GM18505 (cell line): ENCODE data around the gene COX11.

Source experiments
- ATAC-seq: cut with Tn5 transposase; IDR thresholded peaks from one replicate; pipeline ENCODE4 v1.9.1; 2021; ENCODE audit not compliant: unreplicated experiment
- POLR2A ChIP-seq: IDR thresholded peaks from 4 replicates; pipeline ENCODE4 v1.6.1; 2011; ENCODE audit warnings: borderline replicate concordance; ENCODE audit not compliant: insufficient read depth, insufficient read length; ENCODE audit errors: extremely low read depth

The COX11 gene, protein sequence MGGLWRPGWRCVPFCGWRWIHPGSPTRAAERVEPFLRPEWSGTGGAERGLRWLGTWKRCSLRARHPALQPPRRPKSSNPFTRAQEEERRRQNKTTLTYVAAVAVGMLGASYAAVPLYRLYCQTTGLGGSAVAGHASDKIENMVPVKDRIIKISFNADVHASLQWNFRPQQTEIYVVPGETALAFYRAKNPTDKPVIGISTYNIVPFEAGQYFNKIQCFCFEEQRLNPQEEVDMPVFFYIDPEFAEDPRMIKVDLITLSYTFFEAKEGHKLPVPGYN

DNA sequence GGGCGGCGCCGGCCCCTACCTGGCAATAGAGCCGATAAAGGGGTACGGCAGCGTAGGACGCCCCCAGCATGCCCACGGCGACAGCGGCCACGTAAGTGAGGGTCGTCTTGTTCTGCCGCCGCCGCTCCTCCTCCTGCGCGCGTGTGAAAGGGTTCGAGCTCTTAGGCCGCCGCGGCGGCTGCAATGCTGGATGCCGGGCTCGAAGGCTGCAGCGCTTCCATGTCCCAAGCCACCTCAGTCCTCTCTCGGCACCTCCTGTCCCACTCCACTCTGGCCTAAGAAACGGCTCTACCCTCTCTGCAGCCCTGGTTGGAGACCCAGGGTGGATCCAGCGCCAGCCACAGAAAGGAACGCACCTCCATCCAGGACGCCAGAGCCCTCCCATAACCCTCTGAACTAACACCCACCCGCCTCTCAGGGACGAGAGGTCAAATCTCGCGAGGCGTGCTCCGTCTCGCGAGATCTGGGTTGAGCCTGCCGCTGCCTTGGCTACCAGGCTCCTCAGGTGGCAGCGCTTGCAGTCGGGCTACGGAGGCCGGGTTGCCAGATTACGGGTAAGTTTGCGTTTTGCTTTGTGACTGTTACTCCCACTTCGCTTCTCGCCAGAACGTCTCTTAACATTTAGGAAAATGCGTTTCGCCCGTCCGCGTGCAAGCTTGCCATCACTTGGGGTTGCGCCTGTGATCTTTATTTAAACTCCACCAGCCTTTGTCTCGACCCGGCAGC, at the start of gene COX11, which contains the start of gene STXBP4:
Gene COX11 (minus strand): TSS at position 393 of the 726 bp plus-strand sequence. CDS start 8 bp downstream, at position 385.
Gene STXBP4 (plus strand): TSS at position 504 of the 726 bp plus-strand sequence. CDS start 17,455 bp downstream, outside the sequence.
- peak; percentile 94 for ATAC-seq
- TF ChIP-seq POLR2A: peak; percentile 94

DNA sequence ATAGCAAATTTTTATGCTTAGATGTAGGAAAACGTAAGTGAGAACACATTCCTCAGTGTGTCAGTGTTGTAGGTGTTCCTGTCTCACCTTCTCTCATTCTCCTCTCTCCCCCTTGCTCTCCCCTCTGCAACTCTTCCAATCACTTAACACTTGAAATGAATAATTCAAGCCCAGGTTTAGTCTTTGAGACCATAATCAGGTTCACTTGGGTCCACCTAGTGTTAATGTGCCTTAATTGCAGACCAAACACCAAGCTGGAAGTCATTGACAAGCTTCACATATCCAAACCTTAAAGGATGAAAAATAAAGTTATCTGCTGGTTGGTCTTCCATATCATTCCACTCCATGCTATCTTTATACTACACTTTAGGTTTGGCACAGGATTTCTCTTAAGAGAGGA, 37.1 kb upstream of the COX11 start:
- no peak for ATAC-seq
- TF ChIP-seq POLR2A: no peak

DNA sequence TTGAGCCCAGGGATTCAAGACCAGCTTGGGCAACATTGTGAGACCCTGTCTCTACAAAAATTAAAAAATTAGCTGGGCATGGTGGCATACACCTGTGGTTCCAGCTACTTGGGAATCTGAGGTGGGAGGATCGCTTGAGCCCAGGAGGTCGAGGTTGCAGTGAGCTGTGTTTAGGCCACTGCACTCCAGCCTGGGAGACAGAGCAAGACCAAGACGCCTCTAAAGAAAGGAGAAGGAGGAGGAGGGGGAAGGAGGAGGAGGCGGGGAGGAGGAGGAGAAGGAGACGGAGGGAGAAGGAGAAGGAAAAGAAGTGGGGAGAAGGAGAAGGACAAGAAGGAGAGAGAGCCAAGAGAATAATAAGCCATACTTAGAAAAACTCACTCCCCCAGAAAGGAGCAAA, 36.0 kb upstream of the COX11 start:
- TF ChIP-seq POLR2A: no peak
- no peak for ATAC-seq

DNA sequence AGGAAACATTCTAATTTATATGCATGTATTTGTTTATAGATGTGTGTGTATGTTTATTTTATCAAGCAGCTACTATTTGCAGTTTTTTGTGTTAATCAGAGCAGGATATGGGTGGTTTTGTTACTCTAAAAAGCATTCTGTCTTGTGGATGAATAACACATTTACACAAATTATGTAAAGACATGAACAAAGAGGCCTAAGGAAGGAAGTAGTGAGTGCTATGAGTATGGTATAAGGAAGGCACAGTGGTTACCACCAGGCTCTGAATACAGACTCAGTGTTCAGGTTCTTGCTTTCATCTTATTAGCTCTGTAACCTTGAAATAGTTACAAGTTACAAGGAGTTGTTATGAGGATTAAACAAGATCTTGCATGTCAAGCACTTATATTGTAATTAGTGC, 34.0 kb upstream of the COX11 start:
- no peak for ATAC-seq
- no peak for TF ChIP-seq POLR2A

DNA sequence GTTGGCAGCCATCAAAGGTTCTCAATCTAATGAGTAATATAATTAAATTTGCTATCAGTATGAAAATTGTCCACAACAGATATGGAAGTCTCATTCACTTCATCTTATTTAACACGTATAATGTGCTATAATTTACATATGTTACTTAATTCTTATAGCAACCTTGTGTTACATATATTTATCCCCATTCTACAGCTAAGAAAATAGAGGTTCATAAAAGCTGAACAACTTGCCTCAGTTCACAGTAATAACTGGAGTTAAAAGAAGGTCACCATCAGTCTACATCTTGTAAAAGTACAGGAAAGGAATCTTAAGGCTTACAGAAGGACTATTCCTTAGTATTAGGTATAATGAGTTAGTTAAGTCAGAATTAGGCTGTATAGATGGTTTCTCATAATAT, 28.0 kb upstream of the COX11 start:
- TF ChIP-seq POLR2A: no peak
- ATAC-seq: no peak

DNA sequence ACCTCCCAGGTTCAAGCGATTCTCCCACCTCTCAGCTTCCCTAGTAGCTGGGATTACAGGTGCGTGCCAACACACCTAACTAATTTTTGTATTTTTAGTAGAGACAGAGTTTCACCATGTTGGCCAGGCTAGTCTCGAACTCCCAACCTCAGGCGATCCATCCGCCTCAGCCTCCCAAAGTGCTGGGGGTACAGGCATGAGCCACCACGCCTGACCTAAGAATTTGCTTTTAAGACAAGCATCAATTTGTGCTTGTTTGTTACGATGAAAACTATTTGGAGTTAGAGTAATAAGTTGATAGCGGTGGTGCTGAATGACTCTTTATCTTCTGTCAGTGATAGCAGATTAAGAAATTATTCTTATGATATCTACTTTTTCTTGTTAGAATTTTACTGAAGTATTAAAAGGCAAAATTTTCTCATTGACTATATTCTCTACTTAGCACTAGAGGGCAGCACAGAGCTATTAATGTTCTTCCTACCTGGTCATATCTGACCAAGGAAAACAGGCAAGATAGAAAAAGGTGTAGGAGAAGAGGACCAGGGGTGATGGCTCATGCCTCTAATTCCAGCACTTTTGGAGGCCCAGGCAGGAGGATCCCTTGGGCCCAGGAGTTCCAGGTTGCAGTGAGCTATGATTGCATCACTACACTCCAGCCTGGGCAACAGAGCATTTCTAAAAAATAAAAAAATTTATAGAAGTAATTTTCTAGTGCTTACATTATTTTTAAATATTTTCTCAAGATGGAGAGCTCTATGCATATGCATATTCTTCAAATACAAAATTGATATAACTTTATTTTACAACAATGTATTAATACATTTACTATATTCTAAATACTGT, 24.6 kb upstream of the COX11 start:
- ATAC-seq: no peak
- no peak for TF ChIP-seq POLR2A

DNA sequence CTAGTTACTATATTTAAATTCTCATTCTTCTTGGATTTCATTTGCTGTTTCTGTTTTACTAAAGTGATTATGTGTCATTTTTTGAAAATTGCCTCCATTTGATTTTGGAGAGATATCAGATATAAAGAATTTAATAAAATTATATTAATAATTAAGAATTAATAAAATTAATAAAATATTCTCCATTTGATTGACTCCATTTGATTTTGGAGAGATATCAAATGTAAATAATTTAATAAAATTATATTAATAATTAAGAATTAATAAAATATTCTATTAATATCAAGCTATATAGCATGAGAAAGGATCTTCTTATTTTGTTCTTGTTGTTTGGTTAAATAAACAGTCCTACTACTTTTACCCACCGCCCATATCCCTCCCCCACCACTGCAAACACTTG, 23.1 kb upstream of the COX11 start:
- no peak for ATAC-seq
- TF ChIP-seq POLR2A: no peak

DNA sequence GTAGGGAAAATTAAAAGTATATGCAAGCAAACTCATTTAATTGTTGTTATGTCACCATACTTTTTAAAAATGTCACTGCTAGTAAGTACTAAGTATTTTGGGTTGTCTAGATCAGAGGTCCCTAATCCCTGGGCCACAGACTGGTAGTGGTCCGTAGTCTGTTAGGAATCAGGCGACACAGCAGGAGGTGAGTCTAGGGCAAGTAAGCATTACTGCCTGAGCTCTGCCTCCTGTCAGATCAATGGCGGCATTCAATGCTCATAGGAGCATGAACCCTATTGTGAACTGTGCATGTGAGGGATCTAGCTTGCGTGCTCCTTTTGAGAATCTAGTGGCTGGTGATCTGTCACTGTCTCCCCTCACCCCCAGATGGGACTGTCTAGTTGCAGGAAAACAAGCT, 21.7 kb upstream of the COX11 start:
- TF ChIP-seq POLR2A: no peak
- no peak for ATAC-seq

DNA sequence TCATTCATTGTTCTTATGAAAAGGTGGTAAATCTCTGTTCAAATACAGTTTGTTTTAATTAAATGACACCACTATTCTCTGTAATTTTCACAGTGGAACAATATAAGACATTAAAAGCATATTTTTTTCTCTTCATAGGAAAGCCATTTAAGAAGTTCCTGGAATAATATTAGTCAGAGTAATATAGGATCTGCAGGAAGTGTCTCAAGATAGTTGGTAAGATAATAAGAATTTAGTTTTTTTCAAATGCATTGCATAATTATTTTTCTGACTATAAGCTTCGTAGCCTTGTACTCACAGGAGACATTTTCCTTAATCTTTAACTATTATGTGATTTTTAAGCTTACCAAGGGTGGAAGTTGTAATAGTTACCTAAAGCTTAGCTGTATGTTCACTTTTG, 17.0 kb upstream of the COX11 start:
- ATAC-seq: no peak
- no peak for TF ChIP-seq POLR2A

DNA sequence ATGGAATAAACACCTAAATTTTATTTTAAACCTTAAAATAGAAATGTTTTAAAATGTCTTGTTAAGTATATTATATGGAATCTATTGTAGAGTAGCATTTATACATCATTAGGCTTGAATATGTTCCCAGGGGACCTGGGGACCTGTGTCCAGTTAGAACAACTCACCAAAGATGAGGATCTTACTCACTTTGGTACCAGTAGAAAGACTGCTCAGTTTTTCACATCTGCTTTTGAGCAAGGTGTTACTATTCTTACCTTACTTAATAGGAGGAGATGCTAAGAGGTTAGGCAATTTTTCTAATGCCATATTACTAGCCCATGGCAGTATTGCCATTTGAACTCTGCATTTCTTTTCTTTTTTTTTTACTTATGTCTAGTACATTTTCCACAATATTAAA, 14.8 kb upstream of the COX11 start:
- no peak for TF ChIP-seq POLR2A
- no peak for ATAC-seq

DNA sequence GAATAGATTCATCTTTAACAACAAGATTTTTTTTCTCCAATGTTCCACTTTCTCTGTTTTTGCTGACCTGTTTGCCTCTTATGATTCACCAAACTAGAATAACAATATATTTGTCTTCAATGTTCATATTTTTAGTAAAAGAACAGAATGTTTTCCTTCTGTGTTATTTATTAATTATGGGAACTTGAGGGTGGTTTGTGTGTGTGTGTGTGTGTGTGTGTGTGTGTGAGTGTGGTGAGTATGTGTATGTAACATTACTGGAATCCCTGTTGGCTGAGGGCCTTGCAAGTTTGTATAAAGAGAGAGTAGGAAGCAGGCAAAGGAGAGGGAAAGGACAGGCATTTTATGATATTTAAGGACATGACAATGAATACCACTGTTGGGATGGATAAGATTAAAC, 13.9 kb upstream of the COX11 start:
- ATAC-seq: no peak

DNA sequence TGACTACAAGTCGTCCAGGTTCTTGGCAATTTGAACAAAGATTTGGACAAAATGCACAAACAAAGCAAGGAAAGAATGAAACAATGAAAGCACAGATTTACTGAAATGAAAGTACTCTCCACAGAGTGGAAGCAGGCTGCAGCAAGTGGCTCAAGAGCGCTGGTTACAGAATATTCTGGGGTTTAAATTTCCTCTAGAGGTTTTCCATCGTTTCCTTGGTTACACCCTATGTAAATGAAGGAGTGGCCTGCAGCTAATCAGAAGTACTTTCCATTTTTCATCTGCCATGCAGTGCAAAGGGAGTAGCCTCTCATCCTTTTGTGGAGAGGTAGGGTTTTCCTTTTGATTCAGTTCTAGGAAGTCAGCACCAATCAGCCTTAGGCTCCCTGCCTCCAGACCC, 11.9 kb upstream of the COX11 start:
- ATAC-seq: no peak
- TF ChIP-seq POLR2A: no peak

More for the DNA sequence above, 13.9 kb upstream of the COX11 start:
- TF ChIP-seq POLR2A: no peak

DNA sequence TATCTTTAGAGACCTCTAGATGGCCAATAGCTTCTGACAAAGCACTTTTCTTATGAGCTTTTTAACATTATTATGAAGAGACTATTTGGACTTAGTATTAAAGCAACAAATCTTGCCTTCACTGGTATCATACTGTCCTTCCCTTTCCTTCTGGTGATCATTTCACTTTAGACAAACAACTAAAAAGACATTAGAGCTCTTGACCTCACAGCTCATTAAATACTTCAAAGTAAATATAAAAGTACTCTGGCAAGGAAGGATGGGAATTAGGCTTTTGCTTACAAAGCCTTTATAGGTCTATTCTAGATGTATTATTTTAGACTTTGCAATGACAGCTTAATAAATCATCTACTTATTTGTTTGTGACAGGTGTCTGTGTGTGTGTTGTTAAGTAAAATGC, 11.2 kb upstream of the COX11 start:
- no peak for TF ChIP-seq POLR2A
- no peak for ATAC-seq
